Natural killer cell treated with Interleukin-12 subunit alpha and Interleukin-12 subunit beta and Interleukin-15 and Interleukin-18, amount 100 ng/mL, for 72 hours (primary cell): ENCODE data around the gene TYW3. TPM values are rescaled to one million over a fixed set of nuclear protein-coding genes. Genes with fewer than 3 reads are reported as not detected.

Experiments used
- ATAC-seq, 2 donors: fragments of 150-1000 bp; cut with Tn5 transposase in 1 of 2; sonication (Bioruptor Pico), chemical (Tn5 transposase) in 1 of 2; 2 replicates each; pipeline ENCODE4 v1.10.0; 2021
- DNase-seq: peaks from one replicate; pipeline ENCODE4 v3.0.0; 2022; ENCODE audit warnings: low spot score
- H3K27ac Mint-ChIP-seq, 2 donors: 1 replicate in 1 of 2; 2 replicates in 1 of 2; pipeline ENCODE4 v1.8.0; 2022; ENCODE audit warnings: mixed read lengths in 2 of 2, mild to moderate bottlenecking in 1 of 2, moderate library complexity in 1 of 2
- H3K27me3 Mint-ChIP-seq, 2 donors: 1 replicate in 1 of 2; 2 replicates in 1 of 2; pipeline ENCODE4 v1.8.0; 2022; ENCODE audit warnings: mixed read lengths in 2 of 2
- H3K36me3 Mint-ChIP-seq: one replicate; pipeline ENCODE4 v1.8.0; 2022; ENCODE audit warnings: mixed read lengths
- H3K4me1 Mint-ChIP-seq, 2 donors: 1 replicate in 1 of 2; 2 replicates in 1 of 2; pipeline ENCODE4 v1.8.0; 2022; ENCODE audit warnings: low read depth in 2 of 2, mixed read lengths in 2 of 2, mild to moderate bottlenecking in 1 of 2
- H3K4me3 Mint-ChIP-seq: one replicate; pipeline ENCODE4 v1.8.0; 2022; ENCODE audit warnings: mixed read lengths
- H3K9me3 Mint-ChIP-seq: 2 replicates; pipeline ENCODE4 v1.8.0; 2022; ENCODE audit warnings: mixed read lengths
- total RNA-seq, 2 donors: library from RNA; stranded (reverse); gene quantifications; one replicate each; pipeline ENCODE4 v1.2.3, GENCODE V29; 2022

The TYW3 gene
- total RNA-seq, 2 donors from 2014 or later: 19.8 to 28.4 TPM

DNA sequence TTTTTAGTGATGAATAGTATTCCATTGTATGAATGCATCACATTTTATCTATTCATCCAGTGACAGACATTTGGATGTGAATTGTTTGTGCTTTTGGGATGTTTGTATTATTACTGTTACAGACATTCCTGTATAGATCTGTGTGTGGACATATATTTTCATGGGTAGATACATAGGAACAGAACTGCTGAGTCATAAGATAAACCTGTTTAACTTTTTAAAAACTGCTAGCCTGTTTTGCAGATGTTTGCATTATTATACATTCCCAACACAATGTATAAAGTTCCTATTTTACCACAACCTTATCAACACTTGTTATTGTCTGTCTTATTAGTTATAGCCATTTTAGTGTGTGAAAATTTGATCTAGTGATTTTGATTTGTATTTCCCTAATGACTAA lies 46.8 kb downstream of the TYW3 start:
- Mint-ChIP-seq H3K27ac (no peak overlapping the region), H3K4me3 (no peak overlapping the region), H3K9me3 (no peaks in the 10 kb centered on the region), H3K36me3 (no peaks in the 10 kb centered on the region), H3K27me3 (peaks cover 7 to 24% of the 10 kb centered on the region in 2 donors), H3K4me1 (no peaks in the 10 kb centered on the region)
- no peak for ATAC-seq
- no peak for DNase-seq

DNA sequence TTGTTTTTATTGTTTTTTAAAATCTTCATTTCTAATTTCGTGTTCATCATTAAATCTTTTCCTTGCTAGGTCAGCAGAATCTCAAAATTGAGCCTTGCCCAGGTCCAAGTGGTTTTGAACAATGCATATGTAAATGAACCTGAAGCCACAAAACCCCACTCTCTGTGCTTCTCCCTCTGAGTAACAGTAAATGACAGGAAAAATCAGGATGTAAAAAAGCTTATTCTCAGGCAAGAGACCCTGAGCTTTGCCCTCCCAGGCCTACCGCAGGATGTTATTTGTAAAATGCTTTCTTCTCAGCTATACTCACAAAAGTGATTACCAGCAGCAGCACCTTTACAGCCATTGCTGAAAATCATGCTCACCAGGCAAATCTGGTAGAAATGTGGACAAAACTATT lies 47.6 kb downstream of the TYW3 start:
- H3K9me3 Mint-ChIP-seq: no peaks in the 10 kb centered on the region

DNA sequence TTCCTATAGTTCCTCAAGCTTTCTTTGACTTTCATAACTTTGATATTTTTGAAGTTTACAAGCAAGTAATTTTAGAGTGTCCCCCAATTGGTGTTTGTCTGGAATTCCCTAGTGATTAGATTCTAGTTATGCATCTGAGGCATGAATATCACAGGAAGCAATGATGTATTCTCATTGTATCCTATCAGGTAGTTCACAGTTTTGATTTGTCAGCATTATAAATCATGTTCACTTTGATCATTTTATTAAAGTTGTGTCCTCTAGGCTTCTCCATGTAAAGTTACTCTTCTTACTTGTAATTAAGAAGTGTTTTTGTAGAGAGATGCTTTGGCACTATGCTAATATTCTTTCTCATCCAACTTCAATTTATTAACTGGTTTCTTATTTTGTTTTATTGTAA lies 53.0 kb downstream of the TYW3 start:
- no peak for ATAC-seq
- H3K27me3 Mint-ChIP-seq: peaks cover 4 to 10% of the 10 kb centered on the region in 2 donors
- H3K36me3 Mint-ChIP-seq: no peaks in the 10 kb centered on the region
- H3K4me1 Mint-ChIP-seq: no peaks in the 10 kb centered on the region
- no peak overlapping the region for H3K27ac Mint-ChIP-seq
- H3K9me3 Mint-ChIP-seq: peaks cover 2% of the 10 kb centered on the region
- no peak overlapping the region for H3K4me3 Mint-ChIP-seq
- DNase-seq: no peak

More for the DNA sequence above, 47.6 kb downstream of the TYW3 start:
- Mint-ChIP-seq H3K4me3 (no peak overlapping the region), H3K36me3 (no peaks in the 10 kb centered on the region), H3K27me3 (peaks cover 7 to 24% of the 10 kb centered on the region in 2 donors), H3K4me1 (no peaks in the 10 kb centered on the region), H3K27ac (no peak overlapping the region)
- ATAC-seq: no peak
- DNase-seq: no peak

DNA sequence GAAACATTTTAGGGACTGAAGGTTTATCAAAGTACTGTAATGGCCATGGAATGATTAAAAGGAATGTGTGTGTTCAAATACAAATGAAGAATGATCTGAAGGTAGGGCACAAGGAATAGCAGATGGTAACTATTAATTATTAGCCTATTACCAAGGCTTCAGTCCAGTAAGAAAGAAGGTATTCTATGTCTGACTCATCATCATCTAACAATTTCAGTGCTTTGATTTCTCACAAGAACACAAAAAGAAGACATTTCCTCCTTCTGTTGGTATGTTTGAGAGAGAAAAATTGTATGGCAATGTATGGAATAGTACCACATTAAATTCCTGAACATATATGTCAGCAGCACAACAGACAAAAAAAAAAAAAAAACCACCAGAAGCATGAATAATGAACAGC lies 57.5 kb downstream of the TYW3 start:
- no peak for ATAC-seq

DNA sequence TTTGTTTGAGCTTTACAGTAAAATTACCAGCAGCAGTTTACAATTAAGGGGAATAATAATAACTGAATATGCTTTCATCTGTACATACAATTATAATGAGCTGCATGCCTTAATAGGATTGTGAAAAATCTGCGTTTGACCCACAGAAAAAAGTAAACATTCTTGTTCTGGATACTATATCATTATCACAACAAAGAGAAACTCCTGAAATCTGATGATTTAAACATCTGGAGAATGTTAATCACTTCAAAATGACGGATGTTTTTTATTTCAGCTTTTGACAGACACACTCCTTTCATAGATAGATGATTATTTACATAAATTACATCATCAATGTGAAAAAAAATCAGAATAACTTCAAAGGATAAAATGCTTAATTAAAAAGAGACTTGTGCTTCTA lies 58.5 kb downstream of the TYW3 start:
- DNase-seq (no peak), ATAC-seq (no peak)
- no peaks in the 10 kb centered on the region for H3K27me3 Mint-ChIP-seq
- H3K4me1 Mint-ChIP-seq: no peaks in the 10 kb centered on the region
- H3K36me3 Mint-ChIP-seq: no peaks in the 10 kb centered on the region
- H3K4me3 Mint-ChIP-seq: no peak overlapping the region
- no peak overlapping the region for H3K27ac Mint-ChIP-seq
- peaks cover 2% of the 10 kb centered on the region for H3K9me3 Mint-ChIP-seq

More for the DNA sequence above, 57.5 kb downstream of the TYW3 start:
- no peak overlapping the region for H3K4me3 Mint-ChIP-seq
- peaks cover 2% of the 10 kb centered on the region for H3K9me3 Mint-ChIP-seq
- no peak for DNase-seq
- no peaks in the 10 kb centered on the region for H3K36me3 Mint-ChIP-seq
- no peaks in the 10 kb centered on the region for H3K27me3 Mint-ChIP-seq
- no peak overlapping the region for H3K27ac Mint-ChIP-seq
- no peaks in the 10 kb centered on the region for H3K4me1 Mint-ChIP-seq

DNA sequence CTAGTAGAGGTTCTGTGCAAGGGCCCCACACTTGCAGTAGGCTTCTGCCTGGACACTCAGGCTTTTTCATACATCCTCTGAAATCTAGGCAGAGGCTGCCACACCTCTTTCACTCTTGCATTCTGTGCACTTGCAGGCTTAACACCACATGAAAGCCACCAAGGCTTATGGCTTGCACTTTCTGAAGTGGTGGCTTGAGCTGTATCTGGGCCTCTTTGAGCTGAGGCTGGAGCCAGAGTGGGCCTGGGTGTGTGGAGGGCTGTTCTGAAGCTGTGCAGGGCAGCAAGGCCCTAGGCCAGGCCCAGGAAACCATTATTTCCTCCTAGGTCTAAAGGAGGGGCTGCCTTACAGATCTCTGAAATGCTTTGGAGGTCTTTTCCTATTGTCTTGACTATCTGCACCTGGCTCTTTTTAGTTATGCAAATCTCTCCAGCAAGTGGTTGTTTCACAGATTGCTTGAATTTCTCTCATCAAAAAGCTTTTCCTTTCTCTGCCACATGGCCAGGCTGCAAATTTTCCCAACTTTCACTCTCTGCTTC lies 66.2 kb downstream of the TYW3 start:
- Mint-ChIP-seq H3K36me3 (no peaks in the 10 kb centered on the region), H3K27me3 (peaks cover 0 to 8% of the 10 kb centered on the region in 2 donors), H3K9me3 (peaks cover 11% of the 10 kb centered on the region), H3K4me3 (no peak overlapping the region), H3K4me1 (no peaks in the 10 kb centered on the region), H3K27ac (no peak overlapping the region)
- DNase-seq (no peak), ATAC-seq (no peak)

DNA sequence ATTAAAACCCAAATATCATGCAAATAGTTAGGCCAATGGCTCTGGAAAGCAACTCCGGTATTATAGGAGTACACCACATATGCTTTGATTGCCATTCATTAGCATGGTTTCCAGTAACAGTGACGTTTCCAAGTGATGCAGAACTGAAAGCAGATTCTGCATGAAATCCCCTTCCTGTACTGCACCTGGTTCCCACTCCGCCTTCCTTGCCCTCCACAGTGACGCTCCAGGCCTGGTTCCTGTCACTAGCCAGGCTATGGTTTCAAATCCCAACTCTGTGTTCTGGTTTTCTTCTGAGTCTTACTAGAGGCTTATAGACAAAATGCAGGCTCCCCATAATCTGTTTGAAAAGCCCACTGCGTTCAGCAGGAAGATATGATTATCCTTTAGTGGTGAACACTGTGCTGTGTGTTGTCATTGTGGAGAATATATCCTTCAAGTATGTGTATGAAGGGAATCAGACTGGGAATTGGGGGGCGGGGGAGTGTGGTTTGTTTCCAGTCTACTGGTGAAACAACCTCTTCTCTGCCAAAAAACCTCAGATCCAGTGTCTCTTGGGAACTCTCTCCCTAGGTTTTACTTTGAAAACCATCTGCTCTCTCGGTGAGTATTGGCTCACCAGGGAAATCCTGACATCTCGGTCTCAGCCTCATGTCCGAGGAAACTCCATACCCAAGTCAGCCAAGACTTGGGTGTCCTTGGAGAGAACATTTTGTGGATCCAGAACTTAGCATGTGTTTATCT lies 78.7 kb downstream of the TYW3 start:
- Mint-ChIP-seq H3K4me1 (no peaks in the 10 kb centered on the region), H3K9me3 (no peaks in the 10 kb centered on the region), H3K27ac (no peak overlapping the region), H3K4me3 (no peak overlapping the region), H3K27me3 (no peaks in the 10 kb centered on the region), H3K36me3 (no peaks in the 10 kb centered on the region)
- ATAC-seq (no peak), DNase-seq (no peak)

DNA sequence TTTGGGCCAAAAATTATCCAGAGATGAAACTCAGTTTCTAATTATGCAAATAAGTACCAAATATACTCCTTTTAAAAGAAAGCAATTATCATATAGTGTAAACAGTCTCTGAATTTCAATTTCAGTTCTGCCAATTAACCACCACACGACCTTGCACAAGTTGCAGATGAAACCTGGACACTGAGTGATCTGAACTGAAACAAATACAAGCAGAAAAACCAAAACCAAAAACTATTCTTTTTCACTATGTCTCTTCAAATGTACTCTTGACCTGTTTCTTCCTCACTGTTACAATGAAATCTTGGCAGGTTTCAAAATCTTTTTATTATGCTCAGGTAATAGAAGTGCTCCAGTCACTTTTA lies 79.2 kb downstream of the TYW3 start:
- Mint-ChIP-seq H3K36me3 (no peaks in the 10 kb centered on the region), H3K27ac (no peak overlapping the region), H3K27me3 (no peaks in the 10 kb centered on the region), H3K4me1 (no peaks in the 10 kb centered on the region), H3K9me3 (no peaks in the 10 kb centered on the region), H3K4me3 (no peak overlapping the region)
- DNase-seq: no peak
- no peak for ATAC-seq

Other genes with a start within 250 kb of the TYW3 start
- gene LRRC53, start 220.5 kb upstream of the TYW3 start, total RNA-seq: not detected
- gene ERICH3, start 59.4 kb upstream of the TYW3 start, total RNA-seq: not detected
- 10 to 100 TPM; 15.9 to 23.5 TPM for gene CRYZ, start 102 bp upstream of the TYW3 start, total RNA-seq